OCI-LY3 (cell line): ENCODE measurements around the gene NEU1.

Experiments used
- H2AFZ ChIP-seq: fragments of 200-600, 300-600 bp; shearing (Covaris generic); 2 replicates; pipeline ENCODE4 v1.6.0; 2014; ENCODE audit warnings: antibody characterized with exemption, low read depth, low read length
- H3K27ac ChIP-seq: fragments of 200-600, 300-600 bp; sonication (generic); 2 replicates; pipeline ENCODE4 v1.5.1; 2014; ENCODE audit warnings: mild to moderate bottlenecking, low read length, moderate library complexity, mixed read lengths
- H3K27me3 ChIP-seq: fragments of 200-600, 300-600 bp; sonication (generic); 2 replicates; pipeline ENCODE4 v1.6.1; 2014; ENCODE audit warnings: low read depth, low read length, mixed read lengths
- H3K36me3 ChIP-seq: fragments of 200-600, 300-600 bp; sonication (generic); replicated peaks from 2 replicates; pipeline ENCODE3; 2014; ENCODE audit warnings: low read depth, low read length, mixed read lengths
- H3K4me1 ChIP-seq: fragments of 300-600, 200-600 bp; sonication (generic); 2 replicates; pipeline ENCODE4 v1.6.1; 2014; ENCODE audit warnings: low read length, mixed read lengths
- H3K4me2 ChIP-seq: fragments of 200-600, 300-600 bp; sonication (generic); 2 replicates; pipeline ENCODE4 v1.6.1; 2014; ENCODE audit warnings: low read length, mixed read lengths
- H3K4me3 ChIP-seq: fragments of 300-600, 200-600 bp; sonication (generic); 2 replicates; pipeline ENCODE4 v1.5.1; 2014; ENCODE audit warnings: antibody characterized with exemption, mild to moderate bottlenecking, low read length, moderate library complexity
- H3K79me2 ChIP-seq: fragments of 300-600, 200-600 bp; shearing (Covaris generic); 2 replicates; pipeline ENCODE4 v1.6.1; 2014; ENCODE audit warnings: mild to moderate bottlenecking, low read length, mixed read lengths
- H3K9ac ChIP-seq: fragments of 300-600, 200-600 bp; shearing (Covaris generic); 2 replicates; pipeline ENCODE4 v1.6.0; 2014; ENCODE audit warnings: mild to moderate bottlenecking, low read length, moderate library complexity
- H3K9me3 ChIP-seq: fragments of 200-600, 300-600 bp; shearing (Covaris generic); 2 replicates; pipeline ENCODE4 v1.6.1; 2014; ENCODE audit warnings: low read length, mixed read lengths; ENCODE audit not compliant: insufficient read depth
- H4K20me1 ChIP-seq: fragments of 200-600, 300-600 bp; sonication (generic); 2 replicates; pipeline ENCODE4 v1.6.1; 2016; ENCODE audit warnings: low read length, mixed read lengths; ENCODE audit not compliant: insufficient read depth
- CTCF ChIP-seq: fragments of 200-600, 300-600 bp; sonication (generic); IDR thresholded peaks from 2 replicates; pipeline ENCODE4 v1.5.1; 2014; ENCODE audit warnings: antibody characterized with exemption, low read length, low read depth
- EZH2phosphoT487 ChIP-seq: fragments of 200-600 bp; shearing (Covaris generic); IDR thresholded peaks from 2 replicates; pipeline ENCODE4 v1.6.1; 2018; ENCODE audit warnings: antibody characterized with exemption, mixed run types, low read depth

Gene NEU1

GRCh38 chr6:31899882-31900722 lies 37.5 kb upstream of the NEU1 start:
- Histone ChIP-seq H3K4me1 (peaks cover 30% of the 10 kb centered on the region), H2AFZ (no peak overlapping the region), H3K9ac (no peak overlapping the region), H3K9me3 (no peaks in the 10 kb centered on the region), H3K79me2 (peaks cover 23% of the 10 kb centered on the region), H3K27ac (no peak overlapping the region), H3K4me2 (no peak overlapping the region), H3K27me3 (0 out of 2 replicates have a peak, but pooled peaks cover 4% of the 10 kb centered on the region), H3K36me3 (no peaks in the 10 kb centered on the region), H4K20me1 (peaks cover 3% of the 10 kb centered on the region; the same call in 1 of the 2 replicates), H3K4me3 (no peak overlapping the region)
- TF ChIP-seq EZH2phosphoT487 (no peak), CTCF (no peak)

GRCh38 chr6:31899215-31899614 lies 36.6 kb upstream of the NEU1 start:
- Histone ChIP-seq H3K27me3 (no peaks in the 10 kb centered on the region), H3K27ac (peak overlapping the region; percentile 35), H3K4me2 (peak overlapping the region; percentile 95; the same call in 1 of the 2 replicates), H3K79me2 (peaks cover 23% of the 10 kb centered on the region), H3K9me3 (no peaks in the 10 kb centered on the region), H3K4me1 (peaks cover 30% of the 10 kb centered on the region), H2AFZ (no peak overlapping the region), H3K4me3 (0 out of 2 replicates have a peak overlapping the region, but pooled peaks have one; percentile 99), H3K36me3 (peaks cover 3% of the 10 kb centered on the region), H4K20me1 (peaks cover 3% of the 10 kb centered on the region; the same call in 1 of the 2 replicates), H3K9ac (0 out of 2 replicates have a peak overlapping the region, but pooled peaks have one; percentile 90)
- TF ChIP-seq CTCF (no peak), EZH2phosphoT487 (no peak)

GRCh38 chr6:31898383-31899011 lies 35.9 kb upstream of the NEU1 start:
- H3K4me3 ChIP-seq = peak overlapping the region; percentile 99
- H3K79me2 ChIP-seq = peaks cover 23% of the 10 kb centered on the region
- TF ChIP-seq EZH2phosphoT487 = no peak
- no peak for TF ChIP-seq CTCF
- peaks cover 3% of the 10 kb centered on the region for H3K36me3 ChIP-seq
- H4K20me1 ChIP-seq = peaks cover 3% of the 10 kb centered on the region; the same call in 1 of the 2 replicates
- H2AFZ ChIP-seq = no peak overlapping the region
- H3K9me3 ChIP-seq = no peaks in the 10 kb centered on the region
- H3K27ac ChIP-seq = peak overlapping the region; percentile 71
- peaks cover 30% of the 10 kb centered on the region for H3K4me1 ChIP-seq
- peak overlapping the region; percentile 95 for H3K4me2 ChIP-seq
- H3K9ac ChIP-seq = peak overlapping the region; percentile 90
- no peaks in the 10 kb centered on the region for H3K27me3 ChIP-seq
